Non-pigmented ciliary epithelial cell (primary cell): Measurements from ENCODE around the gene MTHFD2.
A peak's percentile ranks its signal among the peaks of the same experiment; 100 is the strongest.
"Not testable (repeated sequence)": the region's sequence is repeated elsewhere in the genome, so short reads cannot be mapped to it uniquely, and the experiment has no call there.

Experiments used
- DNase-seq: peaks from one replicate; pipeline ENCODE4 v3.0.0-alpha.2; 2010; ENCODE audit warnings: low read depth

The MTHFD2 gene

DNA sequence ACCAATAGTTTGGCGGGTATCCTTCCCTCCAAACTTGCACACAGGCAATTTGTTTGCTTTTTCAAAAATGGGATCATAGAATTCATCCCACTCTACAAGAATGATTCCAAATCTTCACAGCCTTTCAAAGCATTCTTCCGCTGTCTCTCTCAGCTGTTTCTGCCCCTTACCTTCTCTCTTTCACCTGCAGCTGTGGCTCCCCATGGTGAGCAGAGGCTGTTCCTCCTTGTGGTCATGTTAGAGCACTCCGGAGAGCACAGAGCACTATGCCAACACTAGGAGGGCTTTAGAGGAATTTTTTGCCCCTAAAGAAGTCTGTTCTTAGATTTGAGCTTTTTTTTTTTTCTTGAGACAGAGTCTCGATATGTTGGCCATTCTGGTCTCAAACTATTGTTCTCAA is 30.4 kb downstream of the MTHFD2 start:
- no peak for DNase-seq

- DNase-seq, result not testable (repeated sequence)
Observed at GRCh38 chr2:74229865-74230264, 31.4 kb downstream of the MTHFD2 start.

DNA sequence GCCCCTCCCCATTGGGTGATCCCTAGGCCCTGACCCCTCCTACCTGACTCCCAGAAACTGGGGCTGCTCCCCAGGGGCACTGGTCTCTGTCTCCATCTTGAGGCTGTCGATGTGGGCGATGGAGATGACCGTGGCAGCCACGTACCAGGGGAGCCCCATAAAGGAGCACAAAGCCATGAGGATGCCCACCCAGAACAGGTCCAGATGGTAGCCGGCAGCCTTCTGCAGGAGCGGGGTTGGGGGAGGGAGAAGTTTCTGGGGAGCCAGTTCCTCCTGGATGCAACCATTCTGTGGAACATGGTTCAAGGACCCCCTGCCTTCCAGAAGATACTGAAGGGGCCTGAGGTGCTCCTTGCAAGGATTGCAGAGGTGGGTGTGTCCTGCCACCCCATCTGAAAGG is 34.0 kb downstream of the MTHFD2 start:
- DNase-seq, result no peak

GRCh38 chr2:74233648-74234047 is 35.2 kb downstream of the MTHFD2 start:
- no peak for DNase-seq

- no peak for DNase-seq
Observed at GRCh38 chr2:74235041-74235440, 36.6 kb downstream of the MTHFD2 start.

GRCh38 chr2:74238879-74239278 is 40.5 kb downstream of the MTHFD2 start:
- peak; percentile 6 for DNase-seq

DNA sequence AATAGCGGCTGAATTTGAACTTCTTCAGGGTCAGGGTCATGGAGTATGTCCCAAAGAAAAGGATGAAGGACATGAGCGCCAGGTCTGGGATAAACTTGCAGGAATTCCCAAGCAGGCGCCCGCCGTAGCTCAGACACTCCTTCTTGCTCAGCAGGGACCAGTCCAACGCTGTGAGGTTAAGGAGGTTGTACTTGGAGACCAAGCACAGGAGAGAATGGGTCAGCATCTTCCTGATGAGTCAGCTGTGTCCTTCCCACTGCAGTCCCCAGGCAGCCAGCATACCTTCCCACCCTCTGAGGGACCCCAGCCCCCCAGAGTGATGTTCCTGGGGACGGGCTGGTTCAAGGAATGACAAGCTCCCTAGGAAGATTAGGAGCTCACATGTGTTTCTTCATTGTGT is 40.9 kb downstream of the MTHFD2 start:
- no peak for DNase-seq

GRCh38 chr2:74242354-74243071 is 44.1 kb downstream of the MTHFD2 start:
- DNase-seq, result no peak

- no peak for DNase-seq
Observed at GRCh38 chr2:74244286-74244685, 45.9 kb downstream of the MTHFD2 start.

- DNase-seq, result no peak
Observed at GRCh38 chr2:74246496-74247195, 48.2 kb downstream of the MTHFD2 start.

DNA sequence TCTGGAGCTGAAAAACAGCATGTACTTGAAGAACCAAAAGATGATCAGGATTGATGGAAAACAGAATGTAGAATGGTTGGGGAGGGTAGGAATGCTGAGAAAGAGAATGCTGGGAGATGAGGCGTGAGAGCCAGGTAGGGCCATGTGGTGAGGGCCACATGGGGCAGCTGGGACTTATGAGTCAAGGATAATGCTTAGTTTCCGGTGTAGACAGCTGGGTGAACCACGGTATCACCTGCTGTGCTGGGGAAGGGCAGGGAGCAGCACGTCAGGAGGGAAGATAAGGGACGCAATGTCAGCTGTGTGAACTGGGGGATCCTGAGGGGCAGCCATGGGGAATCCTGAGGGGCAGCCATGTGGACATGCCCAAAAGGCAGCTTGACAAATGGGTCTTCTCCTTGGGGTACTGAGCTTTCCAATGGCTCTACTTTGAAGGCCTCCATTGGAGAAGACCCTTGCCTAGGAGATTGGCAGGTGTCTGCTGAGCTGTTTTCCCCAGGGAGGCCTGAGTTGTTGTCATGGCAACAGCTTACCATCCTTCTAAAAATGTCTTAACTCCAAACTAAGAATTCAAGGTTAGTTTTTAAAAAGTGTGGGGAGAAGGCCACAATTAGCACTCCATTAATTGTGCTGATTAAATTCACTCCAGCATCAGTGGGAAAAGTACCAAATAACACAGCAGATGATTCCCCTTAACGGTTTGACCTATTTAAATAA is 51.1 kb downstream of the MTHFD2 start:
- DNase-seq, result no peak

DNA sequence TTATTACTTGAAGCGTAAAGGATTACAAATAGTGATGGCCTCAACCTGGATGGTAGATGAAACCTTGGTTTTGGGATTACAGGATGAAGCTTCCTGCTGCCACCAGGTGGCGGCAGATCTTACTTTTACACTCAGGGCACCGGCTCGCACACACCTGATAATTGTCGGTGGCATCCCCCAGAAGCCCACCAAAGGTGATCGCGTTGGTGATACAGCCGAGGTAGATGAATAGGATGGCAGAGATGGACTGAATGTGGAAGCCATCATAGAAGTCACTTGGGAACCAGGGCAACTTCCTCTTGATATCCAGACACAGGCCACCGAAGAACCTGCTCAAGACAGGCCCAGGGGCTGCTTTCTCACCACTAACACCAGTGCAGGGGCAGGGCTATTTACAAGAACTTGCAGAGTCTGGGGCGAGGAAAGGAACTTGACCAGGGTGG is 51.8 kb downstream of the MTHFD2 start:
- no peak for DNase-seq

DNA sequence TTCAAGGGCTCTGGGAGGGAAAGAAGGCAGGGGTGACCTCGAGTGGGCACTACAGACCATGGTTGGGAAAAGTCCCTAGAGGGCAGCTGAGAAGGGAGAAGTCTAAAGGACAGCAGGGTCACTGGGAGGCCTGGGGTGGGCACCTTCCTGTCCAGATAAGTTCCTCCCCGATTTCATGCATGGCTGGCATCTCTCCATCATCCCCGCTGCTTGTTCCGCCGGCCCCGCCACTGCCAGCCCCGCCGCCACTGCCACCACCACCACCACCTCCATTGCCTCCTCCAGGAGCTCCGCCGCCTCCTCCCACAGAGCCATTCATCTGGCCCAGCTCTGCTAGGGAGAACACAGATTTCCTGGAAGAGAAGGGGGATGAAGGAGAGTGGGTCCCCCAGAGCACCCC is 53.6 kb downstream of the MTHFD2 start:
- no peak for DNase-seq

- DNase-seq, result no peak
Observed at GRCh38 chr2:74252862-74253261, 54.4 kb downstream of the MTHFD2 start.

DNA sequence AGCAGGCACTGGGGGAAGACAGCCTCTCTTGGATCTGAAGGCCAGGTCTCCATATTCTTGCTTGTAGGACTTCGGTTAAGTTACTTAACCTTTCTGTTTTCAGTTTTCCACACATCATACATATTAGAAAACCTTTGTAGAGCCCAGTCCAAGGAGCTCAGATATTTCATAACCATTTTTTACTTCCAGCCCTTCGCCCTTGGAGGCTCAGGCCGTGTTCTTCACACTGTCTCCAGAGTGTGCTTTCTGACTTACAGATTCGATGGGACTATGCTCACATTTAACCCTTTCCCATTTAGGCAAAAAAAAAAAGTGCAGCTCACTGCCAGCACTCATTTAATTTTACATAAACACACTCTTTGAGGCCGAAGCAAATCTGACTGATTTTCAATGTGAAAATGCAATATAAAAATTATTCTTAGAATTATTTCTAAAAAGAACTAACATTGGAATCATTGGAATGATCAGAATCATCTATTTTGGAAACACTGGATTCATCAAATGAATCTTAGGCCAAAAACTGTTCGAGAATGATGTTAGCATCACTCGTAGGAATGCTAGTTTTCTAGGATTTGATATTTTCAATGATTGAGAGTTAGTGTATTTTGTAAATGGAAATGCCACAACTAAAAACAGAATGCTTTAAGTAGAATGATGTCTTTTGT is 55.0 kb downstream of the MTHFD2 start:
- no peak for DNase-seq

GRCh38 chr2:74253971-74254310 is 55.5 kb downstream of the MTHFD2 start:
- no peak for DNase-seq

DNA sequence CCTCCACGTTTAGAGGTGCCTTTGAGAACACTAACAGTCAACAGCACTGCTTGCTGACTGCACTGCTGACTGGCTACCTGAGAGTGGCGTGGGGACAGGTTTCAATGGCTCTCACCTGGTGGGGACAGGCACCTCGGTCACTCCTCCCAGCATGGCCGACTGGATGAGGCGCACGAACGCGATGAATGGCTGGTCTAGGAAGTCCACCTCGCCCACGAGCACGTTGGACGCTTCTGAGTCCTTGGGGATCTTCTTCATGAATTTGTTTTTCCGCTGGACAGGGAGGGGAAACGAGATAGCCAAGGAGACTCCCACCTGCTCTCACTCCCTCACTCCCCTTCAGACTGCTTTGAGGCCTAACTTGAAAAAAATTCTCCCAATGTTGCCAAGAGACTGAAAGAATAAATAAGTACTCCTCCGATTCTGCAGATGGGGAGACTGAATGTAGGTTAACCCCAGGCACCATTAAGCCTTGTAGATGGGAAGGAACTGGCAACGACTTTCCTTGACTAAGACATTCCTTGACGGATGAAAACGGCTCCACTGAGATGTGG is 57.3 kb downstream of the MTHFD2 start:
- no peak for DNase-seq

GRCh38 chr2:74259191-74259590 is 60.8 kb downstream of the MTHFD2 start:
- no peak for DNase-seq

- DNase-seq, result no peak
Observed at GRCh38 chr2:74259733-74260132, 61.3 kb downstream of the MTHFD2 start.

- DNase-seq, result no peak
Observed at GRCh38 chr2:74260495-74260894, 62.1 kb downstream of the MTHFD2 start.

- DNase-seq, result no peak
Observed at GRCh38 chr2:74261204-74261864, 62.9 kb downstream of the MTHFD2 start.

DNA sequence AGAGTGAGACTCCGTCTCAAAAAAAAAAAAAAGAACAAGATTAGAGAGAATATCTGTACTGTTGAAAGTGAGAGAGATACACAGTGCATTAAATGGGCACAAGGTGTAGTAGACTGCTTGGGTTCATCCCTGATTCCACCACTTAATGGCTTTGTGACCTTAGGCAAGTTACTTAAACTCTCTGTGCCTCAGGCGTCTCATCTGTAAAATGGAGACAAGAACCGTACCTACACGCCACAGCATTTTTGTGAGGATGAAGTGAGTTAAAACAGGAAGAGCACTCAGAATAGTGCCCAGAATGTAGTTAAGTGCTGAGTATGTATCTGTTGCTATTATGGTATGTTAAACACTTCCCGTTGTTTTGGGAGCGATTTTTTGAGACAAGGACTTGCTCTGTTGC is 64.3 kb downstream of the MTHFD2 start:
- no peak for DNase-seq
